Hepatocyte (in vitro differentiated cells): Measurements from ENCODE around the gene ULK4. TPM values are rescaled to one million over a fixed set of nuclear protein-coding genes. Genes with fewer than 3 reads are reported as not detected.

Source experiments
- DNase-seq: peaks from one replicate; pipeline ENCODE4 v3.0.0-alpha.2; 2016; ENCODE audit warnings: low spot score
- H2AFZ ChIP-seq: fragments of 200-600 bp; sonication (generic); 2 replicates; pipeline ENCODE4 v1.6.0; 2016; ENCODE audit warnings: antibody characterized with exemption, mild to moderate bottlenecking
- H3K27ac ChIP-seq: fragments of 200-600 bp; sonication (generic); 2 replicates; pipeline ENCODE4 v1.5.1; 2016; ENCODE audit warnings: mild to moderate bottlenecking
- H3K27me3 ChIP-seq: fragments of 200-600 bp; sonication (generic); 2 replicates; pipeline ENCODE4 v1.6.1; 2016
- H3K36me3 ChIP-seq: fragments of 200-600 bp; sonication (generic); replicated peaks from 2 replicates; pipeline ENCODE4 v1.5.1; 2016; ENCODE audit warnings: low read depth; ENCODE audit not compliant: insufficient read depth
- H3K4me1 ChIP-seq: fragments of 200-600 bp; sonication (generic); 2 replicates; pipeline ENCODE4 v1.5.1; 2016; ENCODE audit warnings: mild to moderate bottlenecking, moderate library complexity; ENCODE audit not compliant: insufficient read depth
- H3K4me2 ChIP-seq: fragments of 200-600 bp; sonication (generic); 2 replicates; pipeline ENCODE4 v1.6.0; 2016
- H3K4me3 ChIP-seq: fragments of 200-600 bp; sonication (generic); 2 replicates; pipeline ENCODE4 v1.5.1; 2016; ENCODE audit warnings: mild to moderate bottlenecking
- H3K79me2 ChIP-seq: fragments of 200-600 bp; sonication (generic); 2 replicates; pipeline ENCODE4 v1.6.0; 2017; ENCODE audit warnings: mild to moderate bottlenecking
- H3K9me2 ChIP-seq: fragments of 200-600 bp; sonication (generic); replicated peaks from 2 replicates; pipeline ENCODE4 v1.6.0; 2017; ENCODE audit warnings: mild to moderate bottlenecking; ENCODE audit not compliant: insufficient read depth
- H3K9me3 ChIP-seq: fragments of 200-600 bp; sonication (generic); 2 replicates; pipeline ENCODE4 v1.5.1; 2016; ENCODE audit warnings: low read depth, mild to moderate bottlenecking
- H4K20me1 ChIP-seq: fragments of 200-600 bp; sonication (generic); 2 replicates; pipeline ENCODE4 v1.6.0; 2016; ENCODE audit warnings: mild to moderate bottlenecking; ENCODE audit not compliant: insufficient read depth, poor library complexity, severe bottlenecking
- CTCF ChIP-seq: fragments of 200-600 bp; sonication (generic); IDR thresholded peaks from 2 replicates; pipeline ENCODE4 v1.5.1; 2016; ENCODE audit warnings: antibody characterized with exemption, mild to moderate bottlenecking; ENCODE audit not compliant: poor library complexity
- EZH2 ChIP-seq: fragments of 200-600 bp; sonication (generic); IDR thresholded peaks from 2 replicates; pipeline ENCODE4 v1.6.1; 2016; ENCODE audit warnings: antibody characterized with exemption, mild to moderate bottlenecking, borderline replicate concordance
- EZH2phosphoT487 ChIP-seq: fragments of 200-600 bp; sonication (generic); IDR thresholded peaks from one replicate; pipeline ENCODE4 v1.6.1; 2018; ENCODE audit warnings: antibody characterized with exemption, mild to moderate bottlenecking, low read depth, moderate library complexity; ENCODE audit not compliant: unreplicated experiment, severe bottlenecking
- WGBS: methylation state at CpG from one replicate; pipeline ENCODE4 v1.1.6; 2016; ENCODE audit warnings: low lambda C conversion rate; ENCODE audit errors: missing lambda C conversion rate; 5-methylcytosine and 5-hydroxymethylcytosine counted together
- polyA plus RNA-seq: library from polyadenylated mRNA; unstranded; fragments of >200 nt; fragmentation: Nextera tagmentation; extraction: Ambion mirVana; gene quantifications from 2 replicates; pipeline ENCODE4 v1.2.1, GENCODE V29; 2016
- total RNA-seq: library from RNA; depleted of rRNA; stranded (reverse); fragments of >200 nt; gene quantifications from 2 replicates; pipeline ENCODE4 v1.2.3, GENCODE V29; 2014

ULK4 gene
- total and polyA plus RNA-seq, 2 experiments from 2014 or later, result 3.8 to 9.1 TPM

- H3K9me3 ChIP-seq, result no peaks in the 10 kb centered on the region
- no peaks in the 10 kb centered on the region for H3K9me2 ChIP-seq
- peak overlapping the region; percentile 47 for H3K4me2 ChIP-seq
- no peaks in the 10 kb centered on the region for H3K36me3 ChIP-seq
- peak; percentile 51 for DNase-seq
- peaks cover 23% of the 10 kb centered on the region for H3K4me1 ChIP-seq
- H3K27me3 ChIP-seq, result no peaks in the 10 kb centered on the region
- TF ChIP-seq CTCF (no peak), EZH2phosphoT487 (no peak), EZH2 (no peak)
- 64% methylated on average over 6 of the region's 6 CpGs for WGBS
- H4K20me1 ChIP-seq, result no peaks in the 10 kb centered on the region
- peak overlapping the region; percentile 60 for H3K27ac ChIP-seq
- no peak overlapping the region for H2AFZ ChIP-seq
- no peak overlapping the region for H3K4me3 ChIP-seq
- H3K79me2 ChIP-seq, result no peaks in the 10 kb centered on the region
These were observed 634.2 kb downstream of the ULK4 start for GRCh38 chr3:41327718-41328117.

- no peaks in the 10 kb centered on the region for H3K9me2 ChIP-seq
- no peak overlapping the region for H3K4me3 ChIP-seq
- H3K4me2 ChIP-seq, result no peak overlapping the region
- peaks cover 17% of the 10 kb centered on the region for H3K4me1 ChIP-seq
- no peaks in the 10 kb centered on the region for H4K20me1 ChIP-seq
- DNase-seq, result no peak
- H3K27me3 ChIP-seq, result no peaks in the 10 kb centered on the region
- H3K36me3 ChIP-seq, result no peaks in the 10 kb centered on the region
- no peaks in the 10 kb centered on the region for H3K9me3 ChIP-seq
- no peak overlapping the region for H3K27ac ChIP-seq
- H2AFZ ChIP-seq, result no peak overlapping the region
- no peaks in the 10 kb centered on the region for H3K79me2 ChIP-seq
- TF ChIP-seq CTCF (no peak), EZH2phosphoT487 (no peak), EZH2 (no peak)
These were observed 637.8 kb downstream of the ULK4 start for GRCh38 chr3:41324156-41324475.

GRCh38 chr3:41323467-41324155, 638.3 kb downstream of the ULK4 start:
- Histone ChIP-seq H3K4me1 (peaks cover 13% of the 10 kb centered on the region), H3K4me3 (no peak overlapping the region), H3K27me3 (no peaks in the 10 kb centered on the region), H3K36me3 (no peaks in the 10 kb centered on the region), H3K79me2 (no peaks in the 10 kb centered on the region), H2AFZ (no peak overlapping the region), H3K4me2 (no peak overlapping the region), H3K9me2 (no peaks in the 10 kb centered on the region), H4K20me1 (no peaks in the 10 kb centered on the region), H3K9me3 (no peaks in the 10 kb centered on the region), H3K27ac (no peak overlapping the region)
- WGBS, result 38% methylated on average over 3 of the region's 3 CpGs
- TF ChIP-seq CTCF (no peak), EZH2 (no peak), EZH2phosphoT487 (no peak)
- DNase-seq, result no peak

GRCh38 chr3:41321642-41321980, 640.3 kb downstream of the ULK4 start:
- H3K9me2 ChIP-seq, result no peaks in the 10 kb centered on the region
- H2AFZ ChIP-seq, result no peak overlapping the region
- H3K9me3 ChIP-seq, result no peaks in the 10 kb centered on the region
- H3K36me3 ChIP-seq, result no peaks in the 10 kb centered on the region
- no peak overlapping the region for H3K4me3 ChIP-seq
- peaks cover 15% of the 10 kb centered on the region for H3K4me1 ChIP-seq
- TF ChIP-seq EZH2 (no peak), EZH2phosphoT487 (no peak), CTCF (no peak)
- H3K27ac ChIP-seq, result no peak overlapping the region
- WGBS, result 85% methylated on average over 5 of the region's 5 CpGs
- no peaks in the 10 kb centered on the region for H4K20me1 ChIP-seq
- no peak overlapping the region for H3K4me2 ChIP-seq
- H3K79me2 ChIP-seq, result no peaks in the 10 kb centered on the region
- H3K27me3 ChIP-seq, result no peaks in the 10 kb centered on the region
- no peak for DNase-seq
